ENCODE measurements around the gene CRYBA2.

Gene CRYBA2

DNA sequence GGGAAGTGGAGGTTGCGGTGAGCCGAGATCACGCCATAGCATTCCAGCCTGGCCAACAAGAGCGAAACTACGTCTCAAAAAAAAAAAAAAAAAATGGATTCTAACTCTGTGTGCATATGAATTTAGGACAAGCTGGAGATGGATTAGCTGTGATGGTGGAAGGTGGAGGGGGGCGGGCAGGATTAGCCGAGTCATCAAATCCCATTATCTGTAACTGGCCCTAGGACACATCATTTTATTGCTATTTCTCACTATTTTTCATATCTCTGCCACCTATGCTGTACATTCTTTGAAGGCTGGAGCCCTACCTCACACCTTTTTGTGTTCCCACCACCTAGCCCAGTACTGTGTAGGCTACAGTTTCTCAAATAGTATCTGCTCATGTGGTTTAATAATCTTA lies 41.1 kb downstream of the CRYBA2 start:
- no peak for DNase-seq

GRCh38 chr2:218946621-218947020 lies 46.6 kb downstream of the CRYBA2 start:
- DNase-seq: no peak

DNA sequence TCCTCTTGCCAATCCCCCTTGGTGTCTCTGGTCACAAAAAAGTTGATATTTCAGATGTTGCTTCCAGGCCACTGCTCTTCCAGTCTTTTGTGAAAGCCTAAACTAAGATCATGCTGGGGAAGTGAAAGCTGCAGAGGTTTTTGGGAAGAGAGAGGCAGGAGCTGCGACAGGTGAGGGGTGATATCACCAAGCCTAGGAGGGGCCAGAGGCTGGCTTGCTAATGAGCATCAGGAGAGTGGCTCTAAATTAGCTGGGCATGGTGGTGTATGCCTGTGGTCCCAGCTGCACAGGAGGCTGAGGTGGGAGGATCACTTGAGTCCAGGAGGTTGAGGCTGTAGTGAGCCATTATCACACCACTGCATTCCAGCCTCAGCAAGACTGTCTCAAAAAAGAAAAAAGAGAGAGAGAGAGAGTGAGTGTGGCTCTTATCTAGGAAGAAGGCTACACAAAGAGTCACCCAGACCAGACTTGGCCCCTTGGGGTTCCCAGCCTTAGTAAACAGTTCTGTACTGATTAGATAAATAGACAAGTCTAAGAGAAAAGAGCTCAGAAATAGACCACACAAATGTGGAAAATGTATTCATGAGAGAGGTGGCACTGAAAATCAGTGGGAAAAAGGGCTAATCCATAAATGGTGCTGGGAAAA lies 48.3 kb downstream of the CRYBA2 start:
- DNase-seq: no peak
